NCI-H2107 (cell line): Measurements from ENCODE around the gene IL36RN.

Source experiments
- DNase-seq: peaks from one replicate; lab custom pipeline; 2025; lab: John Stamatoyannopoulos, UW

The IL36RN gene

GRCh38 chr2:113058998-113059960 is at the start of gene IL36RN:
IL36RN (plus strand) TSS chr2:113059198; CDS start chr2:113059439, 241 bp downstream.
- no peak for DNase-seq

- no peak for DNase-seq
Observed at GRCh38 chr2:113009622-113010021, 49.4 kb upstream of the IL36RN start.

GRCh38 chr2:113010088-113010487 is 48.9 kb upstream of the IL36RN start:
- no peak for DNase-seq

- no peak for DNase-seq
Observed at GRCh38 chr2:113011108-113011507, 47.9 kb upstream of the IL36RN start.

GRCh38 chr2:113012436-113013335 is 46.3 kb upstream of the IL36RN start:
- DNase-seq: no peak

- no peak for DNase-seq
Observed at GRCh38 chr2:113013336-113013661, 45.7 kb upstream of the IL36RN start.

GRCh38 chr2:113014067-113014466 is 44.9 kb upstream of the IL36RN start:
- no peak for DNase-seq

GRCh38 chr2:113015042-113015441 is 44.0 kb upstream of the IL36RN start:
- no peak for DNase-seq

- no peak for DNase-seq
Observed at GRCh38 chr2:113015655-113016054, 43.3 kb upstream of the IL36RN start.

GRCh38 chr2:113018509-113018908 is 40.5 kb upstream of the IL36RN start:
- no peak for DNase-seq

GRCh38 chr2:113021312-113021711 is 37.7 kb upstream of the IL36RN start:
- DNase-seq: no peak

GRCh38 chr2:113024764-113025163 is 34.2 kb upstream of the IL36RN start:
- DNase-seq: no peak

GRCh38 chr2:113025737-113026136 is 33.3 kb upstream of the IL36RN start:
- no peak for DNase-seq

GRCh38 chr2:113027691-113028090 is 31.3 kb upstream of the IL36RN start:
- no peak for DNase-seq

GRCh38 chr2:113028112-113028511 is 30.9 kb upstream of the IL36RN start:
- DNase-seq: no peak

GRCh38 chr2:113032737-113033136 is 26.3 kb upstream of the IL36RN start:
- DNase-seq: no peak

GRCh38 chr2:113034016-113034415 is 25.0 kb upstream of the IL36RN start:
- no peak for DNase-seq

GRCh38 chr2:113036763-113037162 is 22.2 kb upstream of the IL36RN start:
- no peak for DNase-seq

GRCh38 chr2:113038291-113038690 is 20.7 kb upstream of the IL36RN start:
- DNase-seq: no peak

GRCh38 chr2:113039158-113039557 is 19.8 kb upstream of the IL36RN start:
- DNase-seq: no peak

GRCh38 chr2:113039719-113040118 is 19.3 kb upstream of the IL36RN start:
- no peak for DNase-seq

- no peak for DNase-seq
Observed at GRCh38 chr2:113041871-113042270, 17.1 kb upstream of the IL36RN start.

- no peak for DNase-seq
Observed at GRCh38 chr2:113046465-113046864, 12.5 kb upstream of the IL36RN start.
